GM21619 (cell line): ENCODE results near the gene HELZ2.
A peak's percentile ranks its signal among the peaks of the same experiment; 100 is the strongest.

Experiments
- ATAC-seq: cut with Tn5 transposase; IDR thresholded peaks from one replicate; pipeline ENCODE4 v1.9.1; 2021; ENCODE audit not compliant: unreplicated experiment

Gene HELZ2

DNA sequence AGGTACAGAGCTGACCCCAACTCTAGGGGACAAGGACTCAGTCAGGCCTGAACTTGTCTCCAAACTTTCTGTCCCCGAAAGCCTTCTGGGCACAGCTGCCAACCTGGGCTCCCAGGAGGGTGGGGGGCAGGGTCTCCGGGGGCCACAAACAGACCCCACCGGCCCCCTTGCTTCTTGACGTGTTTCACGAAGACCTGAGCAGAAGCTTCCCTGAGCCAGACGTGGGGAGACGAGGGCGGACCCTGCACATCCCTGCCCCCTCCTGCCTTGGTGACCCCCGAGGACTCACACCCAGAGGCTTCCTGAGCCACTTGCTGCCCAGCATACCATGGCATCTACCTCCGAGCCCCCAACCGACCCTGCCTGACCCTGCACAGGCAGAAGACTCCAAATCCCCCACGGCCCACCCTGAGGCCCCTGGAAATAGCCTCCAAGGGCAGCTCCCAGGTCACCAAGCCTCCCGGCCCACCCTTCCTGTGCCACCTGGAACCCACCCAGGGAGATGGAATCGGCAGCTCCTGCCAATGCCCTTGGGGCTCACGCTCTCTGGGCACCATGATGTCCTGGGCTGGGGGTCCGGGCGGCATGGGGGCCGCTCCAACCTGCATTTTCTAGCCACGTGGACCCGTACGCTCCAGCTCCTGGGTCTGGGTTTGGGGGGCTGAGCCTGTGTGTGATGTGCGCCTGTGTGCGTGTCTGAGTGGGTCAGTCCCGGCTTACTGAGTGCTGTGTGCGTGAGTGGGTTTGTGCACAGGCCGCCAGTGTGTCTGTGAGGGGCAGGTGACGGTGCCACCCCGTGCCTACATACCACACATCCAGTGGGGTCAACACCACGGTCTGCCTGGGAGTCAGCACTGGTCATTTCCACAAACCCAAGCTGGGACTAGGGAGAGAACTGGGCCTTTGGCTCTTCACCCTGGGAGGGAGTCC lies 34.3 kb downstream of the HELZ2 start:
- no peak for ATAC-seq

- ATAC-seq, result no peak
Observed at GRCh38 chr20:63539092-63539430, 35.0 kb downstream of the HELZ2 start.

- ATAC-seq, result no peak
Observed at GRCh38 chr20:63538204-63539091, 35.6 kb downstream of the HELZ2 start.

- peak; percentile 77 for ATAC-seq
Observed at GRCh38 chr20:63537525-63538203, 36.4 kb downstream of the HELZ2 start.

DNA sequence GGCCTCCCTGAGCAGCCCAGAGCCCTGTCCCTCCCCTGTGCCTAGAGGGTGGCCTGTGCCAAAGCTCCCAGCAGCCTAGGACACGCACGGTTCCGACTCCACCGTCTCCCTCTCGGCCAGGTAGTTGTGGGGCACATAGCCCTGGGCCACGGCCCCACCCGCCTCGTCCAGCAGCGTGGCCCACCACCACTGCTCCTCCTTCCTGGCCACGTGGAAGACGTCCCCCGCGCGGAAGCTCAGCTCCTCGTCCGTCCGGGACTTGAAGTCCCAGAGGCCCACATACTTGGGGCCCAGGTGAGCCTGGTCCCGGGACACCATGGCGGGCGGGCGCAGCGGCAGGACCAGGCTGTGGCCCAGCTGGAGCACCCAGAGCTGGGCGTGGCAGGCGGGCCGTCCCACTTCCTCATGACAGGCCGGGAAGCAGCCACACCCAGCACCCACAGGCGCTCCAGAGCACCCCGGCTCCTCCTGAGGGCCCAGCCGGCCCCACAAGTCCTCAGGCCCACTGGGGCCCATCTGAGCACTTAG lies 37.0 kb downstream of the HELZ2 start, which contains the start of gene PTK6:
TSS of gene PTK6 (minus strand) at position 380 of the 528 bp plus-strand sequence. CDS start at position 318, 62 bp downstream.
- ATAC-seq, result no peak

- no peak for ATAC-seq
Observed at GRCh38 chr20:63536241-63536977, 37.6 kb downstream of the HELZ2 start.

- ATAC-seq, result no peak
Observed at GRCh38 chr20:63534831-63535651, 39.0 kb downstream of the HELZ2 start.

DNA sequence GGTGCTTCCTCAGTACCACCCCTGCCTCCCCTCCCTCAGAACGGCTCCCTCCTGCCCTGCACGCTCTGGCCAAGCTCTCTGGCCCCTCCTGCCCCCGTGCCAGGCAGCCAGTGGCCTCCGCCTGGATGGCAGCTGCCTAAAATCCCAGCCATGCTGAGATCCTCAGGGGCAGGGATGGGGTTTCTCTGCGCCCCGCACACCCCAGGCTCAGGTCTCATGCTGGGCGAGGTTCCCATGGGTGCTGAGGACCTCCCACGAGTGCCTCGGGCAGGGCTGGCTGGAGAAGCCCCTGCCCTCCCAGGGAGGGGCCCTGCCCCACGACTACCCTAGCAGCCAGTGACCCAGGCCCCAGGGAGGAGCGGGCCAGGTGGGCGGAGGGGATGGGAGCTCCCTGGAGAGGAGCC lies 39.6 kb downstream of the HELZ2 start:
- no peak for ATAC-seq

- no peak for ATAC-seq
Observed at GRCh38 chr20:63533871-63534393, 40.1 kb downstream of the HELZ2 start.

- ATAC-seq, result no peak
Observed at GRCh38 chr20:63533388-63533787, 40.7 kb downstream of the HELZ2 start.

DNA sequence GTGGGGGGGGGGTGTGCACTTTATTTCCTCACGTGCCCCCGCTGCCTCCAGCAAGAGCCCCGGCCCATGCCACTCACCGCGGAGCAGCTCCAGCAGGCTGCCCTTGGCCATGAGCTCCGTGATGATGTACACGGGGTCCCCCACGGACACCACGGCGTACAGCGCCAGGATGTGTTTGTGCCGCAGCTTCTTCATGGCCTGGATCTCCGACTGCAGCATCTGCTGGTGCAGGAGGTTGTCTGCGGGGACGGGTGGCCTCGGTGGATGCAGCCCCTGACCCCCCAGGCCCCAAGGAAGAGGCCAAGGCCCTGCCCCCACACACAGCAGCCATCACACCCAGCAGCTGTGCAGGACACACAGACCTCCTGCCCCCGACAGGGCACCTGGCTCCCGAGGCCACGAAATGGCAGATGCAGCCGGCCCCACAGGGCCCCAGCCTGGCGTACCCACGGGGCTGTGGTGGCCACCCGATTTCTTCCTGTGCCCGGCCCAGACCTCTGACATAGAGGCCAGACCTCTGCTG lies 41.5 kb downstream of the HELZ2 start:
- ATAC-seq, result no peak

- no peak for ATAC-seq
Observed at GRCh38 chr20:63531686-63532448, 42.2 kb downstream of the HELZ2 start.

GRCh38 chr20:63530788-63531160 lies 43.3 kb downstream of the HELZ2 start:
- ATAC-seq, result no peak

DNA sequence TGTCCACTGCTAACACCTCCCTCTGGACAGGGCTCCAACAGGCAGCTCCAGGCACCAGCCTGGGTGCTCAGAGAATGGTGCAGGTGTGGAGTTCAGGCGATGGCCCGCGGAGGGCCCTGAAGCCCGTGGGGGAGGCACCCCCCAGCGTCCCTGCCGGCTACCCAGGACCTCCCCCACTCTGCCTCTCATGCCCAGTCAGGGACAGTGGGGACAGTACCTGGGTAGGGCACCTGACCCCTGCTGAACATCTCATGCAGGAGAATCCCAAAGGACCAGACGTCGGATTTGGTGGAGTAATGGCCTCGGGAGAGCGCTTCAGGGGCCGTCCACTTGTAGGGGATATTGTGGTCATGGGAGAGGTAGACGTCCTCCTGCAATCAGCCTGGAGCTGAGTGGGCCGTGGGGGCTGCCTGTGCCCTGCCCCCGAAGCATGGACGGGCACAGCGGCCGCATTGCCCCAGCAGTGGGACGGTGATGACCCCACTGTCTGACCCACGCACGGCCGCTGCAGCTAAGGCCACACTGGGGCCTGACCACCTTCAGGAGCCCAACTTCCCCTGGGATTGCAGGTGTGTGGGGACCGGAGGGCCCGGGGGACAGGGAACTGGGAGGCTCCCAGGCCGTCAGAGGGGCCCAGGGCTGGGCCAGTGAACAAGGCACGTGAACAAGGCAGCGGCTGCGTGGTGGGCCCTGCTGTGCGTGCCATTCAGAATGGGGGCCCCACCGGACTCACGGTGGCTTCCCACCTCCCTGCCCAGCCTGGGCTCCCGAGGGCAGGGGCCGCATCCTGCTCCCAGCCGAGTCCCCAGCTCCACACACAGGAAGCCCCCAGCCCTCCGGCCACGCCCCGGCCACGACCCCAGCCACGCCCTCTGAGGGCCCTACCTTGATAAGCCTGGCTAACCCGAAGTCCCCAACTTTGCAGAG lies 43.9 kb downstream of the HELZ2 start:
- no peak for ATAC-seq

DNA sequence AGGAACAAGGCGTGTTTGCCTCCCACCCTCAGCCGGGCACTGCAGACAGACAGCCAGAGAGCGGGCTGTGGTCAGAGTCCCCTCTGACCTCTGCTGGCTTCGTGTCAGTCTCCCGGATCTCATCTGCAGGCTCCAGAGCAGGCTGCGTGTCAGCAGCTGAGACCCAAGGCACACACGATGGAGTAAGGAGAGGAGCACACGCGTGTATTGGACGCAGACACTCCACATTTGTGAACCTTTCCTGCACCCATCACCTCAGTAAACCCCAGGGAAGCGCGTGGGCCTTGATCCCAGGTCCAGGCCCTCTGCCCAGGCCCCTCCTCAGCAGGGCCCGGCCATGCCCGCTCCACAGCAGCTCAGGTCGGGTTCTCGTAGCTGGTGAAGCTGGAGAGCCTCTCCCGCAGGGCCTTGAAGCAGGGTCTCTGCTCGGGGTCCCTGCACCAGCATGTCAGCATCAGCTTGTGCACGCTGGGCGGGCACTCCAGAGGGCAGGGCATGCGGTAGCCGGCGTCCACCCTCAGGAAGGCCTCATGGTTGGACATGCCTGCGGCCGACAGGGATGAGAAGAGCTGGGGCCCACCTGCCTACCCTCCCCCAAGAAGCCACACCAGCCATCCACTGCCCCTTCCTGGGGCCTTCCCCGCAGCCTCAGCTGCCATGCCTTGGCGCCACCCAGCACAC lies 44.7 kb downstream of the HELZ2 start:
- ATAC-seq, result no peak

- no peak for ATAC-seq
Observed at GRCh38 chr20:63527184-63527583, 46.9 kb downstream of the HELZ2 start.

- no peak for ATAC-seq
Observed at GRCh38 chr20:63525971-63526370, 48.1 kb downstream of the HELZ2 start.
